Amniotic stem cell (primary cell): ENCODE results near the gene MAST4.

Experiments
- DNase-seq: peaks from one replicate; lab custom pipeline; 2025; lab: John Stamatoyannopoulos, UW

The MAST4 gene

GRCh38 chr5:66874004-66874403 lies 277.8 kb downstream of the MAST4 start:
- DNase-seq: no peak

GRCh38 chr5:66875315-66875714 lies 279.1 kb downstream of the MAST4 start:
- DNase-seq: no peak

- no peak for DNase-seq
These were observed 280.1 kb downstream of the MAST4 start for GRCh38 chr5:66876266-66876807.

GRCh38 chr5:66877843-66878242 lies 281.6 kb downstream of the MAST4 start:
- DNase-seq: no peak

GRCh38 chr5:66880401-66880800 lies 284.2 kb downstream of the MAST4 start:
- no peak for DNase-seq

GRCh38 chr5:66881480-66882161 lies 285.4 kb downstream of the MAST4 start:
- DNase-seq: no peak

- no peak for DNase-seq
These were observed 286.5 kb downstream of the MAST4 start for GRCh38 chr5:66882606-66883227.

- DNase-seq: no peak
These were observed 288.5 kb downstream of the MAST4 start for GRCh38 chr5:66884564-66885243.

- no peak for DNase-seq
These were observed 290.7 kb downstream of the MAST4 start for GRCh38 chr5:66886941-66887340.

GRCh38 chr5:66888613-66889012 lies 292.4 kb downstream of the MAST4 start:
- no peak for DNase-seq

GRCh38 chr5:66889056-66889455 lies 292.9 kb downstream of the MAST4 start:
- no peak for DNase-seq

- no peak for DNase-seq
These were observed 293.3 kb downstream of the MAST4 start for GRCh38 chr5:66889524-66889923.

- DNase-seq: no peak
These were observed 295.2 kb downstream of the MAST4 start for GRCh38 chr5:66891184-66891925.

- DNase-seq: no peak
These were observed 296.5 kb downstream of the MAST4 start for GRCh38 chr5:66892716-66893115.

GRCh38 chr5:66894480-66895240 lies 298.5 kb downstream of the MAST4 start:
- no peak for DNase-seq

- no peak for DNase-seq
These were observed 300.0 kb downstream of the MAST4 start for GRCh38 chr5:66896171-66896570.

- no peak for DNase-seq
These were observed 301.2 kb downstream of the MAST4 start for GRCh38 chr5:66897356-66897755.

- no peak for DNase-seq
These were observed 302.2 kb downstream of the MAST4 start for GRCh38 chr5:66898241-66898995.

- DNase-seq: no peak
These were observed 307.0 kb downstream of the MAST4 start for GRCh38 chr5:66903218-66903617.

- DNase-seq: no peak
These were observed 307.5 kb downstream of the MAST4 start for GRCh38 chr5:66903709-66904108.

- DNase-seq: no peak
These were observed 308.0 kb downstream of the MAST4 start for GRCh38 chr5:66904189-66904588.
